Stimulated activated CD4-positive, alpha-beta T cell treated with anti-CD3 and anti-CD28 coated beads, TNF-alpha, amount 100 ng/mL, for 24 hours (primary cell): ENCODE measurements around the gene ACP4.
"Not testable (repeated sequence)": the region's sequence is repeated elsewhere in the genome, so short reads cannot be mapped to it uniquely, and the experiment has no call there.

ENCODE experiments used
- DNase-seq, 3 experiments: peaks; one replicate each; pipeline ENCODE4 v3.0.0-alpha.2; 2020; ENCODE audit warnings: low read depth in 3 of 3

ACP4 gene, protein sequence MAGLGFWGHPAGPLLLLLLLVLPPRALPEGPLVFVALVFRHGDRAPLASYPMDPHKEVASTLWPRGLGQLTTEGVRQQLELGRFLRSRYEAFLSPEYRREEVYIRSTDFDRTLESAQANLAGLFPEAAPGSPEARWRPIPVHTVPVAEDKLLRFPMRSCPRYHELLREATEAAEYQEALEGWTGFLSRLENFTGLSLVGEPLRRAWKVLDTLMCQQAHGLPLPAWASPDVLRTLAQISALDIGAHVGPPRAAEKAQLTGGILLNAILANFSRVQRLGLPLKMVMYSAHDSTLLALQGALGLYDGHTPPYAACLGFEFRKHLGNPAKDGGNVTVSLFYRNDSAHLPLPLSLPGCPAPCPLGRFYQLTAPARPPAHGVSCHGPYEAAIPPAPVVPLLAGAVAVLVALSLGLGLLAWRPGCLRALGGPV

DNA sequence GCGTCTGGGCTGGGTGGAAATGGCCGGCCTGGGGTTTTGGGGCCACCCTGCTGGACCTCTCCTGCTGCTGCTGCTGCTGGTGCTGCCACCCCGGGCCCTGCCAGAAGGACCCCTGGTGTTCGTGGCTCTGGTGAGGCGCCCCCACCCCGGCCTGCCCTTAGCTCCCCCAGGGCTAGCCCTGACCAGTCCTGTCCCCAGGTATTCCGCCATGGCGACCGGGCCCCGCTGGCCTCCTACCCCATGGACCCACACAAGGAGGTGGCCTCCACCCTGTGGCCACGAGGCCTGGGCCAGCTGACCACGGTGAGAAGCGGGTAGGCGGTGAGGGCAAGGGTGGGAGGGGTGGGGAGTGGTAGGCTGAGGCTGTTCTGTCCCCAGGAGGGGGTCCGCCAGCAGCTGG is at the start of gene ACP4:
Gene ACP4 (plus strand): TSS at position 20 of the 400 bp plus-strand sequence. CDS start 0 bp downstream, at position 20.
- DNase-seq, result no peak

DNA sequence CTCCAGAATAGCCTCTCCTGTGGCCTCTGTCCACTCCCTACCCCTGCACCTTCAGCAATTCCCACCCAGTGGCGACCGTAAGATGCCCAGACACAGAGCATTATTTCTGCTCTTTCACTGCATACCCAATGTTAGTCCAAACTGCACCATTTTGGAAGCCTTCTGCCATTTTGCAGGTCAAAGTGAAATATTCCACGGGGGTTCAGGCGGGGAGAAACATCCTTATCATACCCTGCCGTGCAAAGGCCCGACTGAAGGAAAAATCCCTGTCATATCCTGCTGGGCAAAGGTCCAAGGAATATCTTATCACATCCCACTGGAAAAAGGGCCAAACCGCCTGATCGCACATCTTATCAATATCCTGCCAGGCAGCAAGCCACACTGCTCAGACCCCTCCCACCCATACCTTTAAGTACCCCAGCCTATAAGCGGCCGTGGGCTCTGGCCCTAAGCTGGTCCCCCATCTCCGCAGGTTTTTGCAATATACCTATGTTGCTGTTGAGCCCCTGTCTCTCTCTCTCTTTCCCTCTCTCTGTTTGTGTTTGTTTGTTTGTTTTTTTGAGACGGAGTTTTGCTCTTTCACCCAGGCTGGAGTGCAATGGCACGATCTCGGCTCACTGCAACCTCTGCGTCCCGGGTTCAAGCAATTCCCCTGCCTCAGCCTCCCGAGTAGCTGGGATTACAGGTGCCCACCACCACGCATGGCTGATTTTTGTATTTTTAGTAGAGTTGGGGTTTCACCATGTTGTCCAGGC is 48.9 kb upstream of the ACP4 start:
- no peak for DNase-seq

DNA sequence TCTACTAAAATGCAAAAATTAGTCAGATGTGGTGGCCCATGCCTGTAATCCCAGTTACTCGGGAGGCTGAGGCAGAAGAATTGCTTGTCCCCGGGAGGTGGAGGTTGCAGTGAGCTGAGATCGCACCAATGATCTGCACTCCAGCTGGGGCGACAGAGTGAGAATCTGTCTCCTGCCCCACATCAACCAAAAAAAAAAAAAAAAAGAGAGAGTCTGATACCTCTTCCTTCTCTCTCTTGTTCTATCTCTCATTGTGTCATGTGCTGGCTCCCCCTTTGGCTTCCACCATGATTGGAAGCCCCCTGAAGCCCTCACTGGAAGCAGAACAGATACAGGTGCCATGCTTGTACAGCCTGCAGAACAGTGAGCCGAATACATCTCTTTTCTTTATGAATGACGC is 46.7 kb upstream of the ACP4 start:
- DNase-seq, result no peak

DNA sequence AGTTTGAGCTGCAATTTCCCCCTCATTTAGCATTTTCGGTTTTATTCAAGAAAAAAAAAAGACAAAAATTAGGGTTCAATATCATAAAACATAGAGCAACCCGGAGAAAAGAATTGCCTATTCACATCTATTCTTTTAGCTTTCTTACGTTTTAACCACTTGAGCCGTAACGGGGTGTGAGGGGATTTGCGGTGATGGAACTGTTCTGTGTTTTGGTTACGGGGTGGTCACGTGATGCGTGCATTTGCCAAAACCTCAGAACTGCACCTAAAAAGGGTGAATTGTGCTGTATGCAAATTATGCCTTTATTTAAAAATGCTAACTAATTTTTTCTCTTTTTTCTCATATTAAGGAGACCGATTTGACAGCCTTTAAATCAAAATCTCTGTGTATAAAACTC is 45.0 kb upstream of the ACP4 start:
- no peak for DNase-seq

DNA sequence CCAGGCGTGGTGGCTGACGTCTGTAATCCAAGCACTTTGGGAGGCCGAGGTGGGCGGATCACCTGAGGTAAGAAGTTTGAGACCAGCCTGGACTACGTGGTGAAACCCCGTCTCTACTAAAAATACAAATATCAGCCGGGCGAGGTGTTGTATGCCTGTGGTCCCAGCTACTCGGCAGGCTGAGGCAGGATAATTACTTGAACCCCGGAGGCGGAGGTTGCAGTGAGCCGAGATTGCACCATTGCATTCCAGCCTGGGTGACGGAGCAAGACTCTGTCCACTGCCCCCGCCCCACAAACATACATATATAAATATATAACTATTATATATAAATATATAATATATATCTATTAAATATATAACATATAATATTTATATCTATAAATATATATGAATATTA is 43.1 kb upstream of the ACP4 start:
- not testable (repeated sequence) for DNase-seq

DNA sequence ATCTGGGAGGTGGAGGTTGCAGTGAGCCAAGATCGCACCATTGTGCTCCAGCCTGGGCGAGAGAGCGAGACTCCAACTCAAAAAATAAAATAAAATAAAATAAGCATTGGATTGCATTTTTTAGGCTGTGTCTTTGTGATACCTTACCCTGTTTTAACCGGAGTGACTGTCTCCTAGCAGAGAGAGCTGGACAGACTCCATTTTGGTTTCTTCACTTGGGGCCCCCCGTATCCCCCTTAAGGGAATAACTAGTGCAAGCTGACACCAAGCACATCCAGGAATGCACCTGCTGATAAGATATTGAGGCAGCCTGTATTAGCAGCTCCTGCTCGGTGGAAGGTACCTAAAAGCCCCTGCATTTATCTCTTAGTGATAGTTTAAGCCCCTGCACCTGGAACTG is 40.7 kb upstream of the ACP4 start:
- DNase-seq, result no peak

DNA sequence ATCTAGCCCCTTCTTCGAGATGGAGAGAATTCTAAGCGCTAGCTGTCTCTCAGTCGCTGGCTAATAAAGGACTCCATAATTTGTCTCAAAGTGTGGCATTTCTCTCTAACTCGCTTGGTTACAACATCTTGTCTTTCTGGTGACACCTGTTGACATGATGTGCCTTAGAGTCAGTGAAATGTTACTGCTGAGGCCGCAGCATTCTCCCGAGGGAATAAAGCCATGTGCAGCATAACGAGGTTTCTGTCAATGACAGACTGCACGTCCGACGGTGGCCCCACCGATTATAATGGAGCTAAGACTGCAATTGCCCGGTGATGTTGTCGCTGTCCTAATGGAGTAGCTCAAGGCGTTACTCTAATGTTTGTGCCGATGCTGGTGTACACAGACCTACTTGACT is 40.2 kb upstream of the ACP4 start:
- no peak for DNase-seq

DNA sequence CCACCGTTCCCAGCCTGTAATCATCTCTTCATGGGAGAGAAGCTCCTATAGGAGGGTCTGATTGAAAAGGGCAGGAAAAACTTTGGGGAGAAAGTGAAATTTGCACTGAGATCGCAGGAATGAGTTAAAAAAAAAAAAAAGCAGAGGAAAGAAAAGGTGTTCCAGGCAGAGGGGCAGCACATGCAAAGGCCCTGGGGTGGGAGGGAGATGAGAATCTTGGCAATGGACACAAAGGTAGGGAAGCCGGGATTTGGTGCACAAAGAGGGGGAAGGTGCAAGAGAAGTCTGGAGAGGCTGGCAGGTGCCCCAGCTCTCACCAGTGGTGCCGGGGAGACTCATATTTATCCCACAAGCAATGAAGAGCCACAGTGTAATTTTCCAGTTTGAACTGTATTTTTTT is 36.3 kb upstream of the ACP4 start:
- no peak for DNase-seq

DNA sequence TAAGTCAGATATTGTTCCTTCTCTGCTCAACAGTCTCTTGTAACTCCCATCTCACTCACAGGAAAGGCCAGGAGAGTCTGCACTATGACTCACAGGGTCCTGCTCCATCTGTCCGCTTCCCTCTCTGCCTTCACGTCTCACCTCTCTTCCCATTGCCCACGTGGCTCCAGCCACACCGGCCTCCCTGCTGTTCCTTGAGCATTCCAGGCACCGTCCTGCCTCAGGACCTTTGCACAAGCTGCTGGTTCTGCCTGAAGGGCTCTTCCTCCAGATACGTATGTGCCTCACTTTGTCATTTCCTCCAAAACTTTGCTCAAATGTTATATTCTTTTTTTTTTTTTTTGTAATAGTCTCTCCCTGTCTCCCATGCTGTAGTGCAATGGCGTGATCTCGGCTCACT is 34.0 kb upstream of the ACP4 start:
- DNase-seq, result not testable (repeated sequence)

DNA sequence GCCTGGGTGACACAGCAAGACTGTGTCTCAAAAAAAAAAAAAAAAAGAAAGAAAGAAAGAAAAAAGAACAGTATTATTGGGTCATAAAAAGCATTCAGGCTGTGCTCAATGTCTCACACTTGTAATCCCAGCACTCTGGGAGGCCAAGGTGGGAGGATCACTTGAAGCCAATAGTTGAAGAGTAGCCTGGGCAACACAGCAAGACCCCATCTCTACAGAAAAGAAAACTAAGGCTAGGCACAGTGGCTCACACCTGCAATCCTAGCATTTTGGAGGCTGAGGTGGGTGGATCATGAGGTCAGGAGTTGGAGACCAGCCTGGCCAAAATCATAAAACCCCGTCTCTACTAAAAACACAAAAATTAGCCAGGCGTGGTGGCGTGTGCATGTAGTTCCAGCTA is 32.6 kb upstream of the ACP4 start:
- DNase-seq, result not testable (repeated sequence)

DNA sequence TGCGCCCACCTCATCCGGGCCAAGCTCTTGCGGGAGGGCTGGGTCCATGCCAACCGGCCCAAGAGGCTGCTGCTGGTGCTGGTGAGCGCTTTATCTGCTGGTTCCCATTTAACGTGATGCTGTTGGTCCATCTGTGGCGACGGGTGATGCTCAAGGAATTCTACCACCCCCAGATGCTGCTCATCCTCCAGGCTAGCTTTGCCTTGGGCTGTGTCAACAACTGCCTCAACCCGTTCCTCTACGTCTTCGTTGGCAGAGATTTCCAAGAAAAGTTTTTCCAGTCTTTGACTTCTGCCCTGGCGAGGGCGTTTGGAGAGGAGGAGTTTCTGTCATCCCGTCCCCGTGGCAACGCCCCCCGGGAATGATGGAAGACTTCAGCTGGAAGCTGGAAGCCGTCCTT is 31.1 kb upstream of the ACP4 start:
- DNase-seq, result not testable (repeated sequence)

DNA sequence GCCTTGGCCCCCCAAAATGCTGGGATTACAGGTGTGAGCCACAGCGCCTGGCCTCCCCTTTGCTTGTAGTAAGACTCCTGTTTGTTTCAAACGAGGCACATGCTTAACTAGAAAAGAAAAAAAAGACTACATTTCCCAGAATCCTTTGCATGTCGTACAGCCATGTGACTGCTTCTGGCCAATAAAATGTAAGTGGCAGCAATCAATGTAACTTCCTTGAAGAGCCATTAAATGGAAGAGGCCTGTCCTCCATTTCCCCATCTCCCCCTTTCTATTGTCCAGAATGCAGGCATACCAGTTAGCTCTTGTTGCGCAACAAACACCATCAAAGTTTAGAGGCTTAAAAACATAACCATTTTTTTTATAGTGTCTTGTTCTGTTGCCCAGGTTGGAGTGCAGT is 30.3 kb upstream of the ACP4 start:
- DNase-seq, result no peak

DNA sequence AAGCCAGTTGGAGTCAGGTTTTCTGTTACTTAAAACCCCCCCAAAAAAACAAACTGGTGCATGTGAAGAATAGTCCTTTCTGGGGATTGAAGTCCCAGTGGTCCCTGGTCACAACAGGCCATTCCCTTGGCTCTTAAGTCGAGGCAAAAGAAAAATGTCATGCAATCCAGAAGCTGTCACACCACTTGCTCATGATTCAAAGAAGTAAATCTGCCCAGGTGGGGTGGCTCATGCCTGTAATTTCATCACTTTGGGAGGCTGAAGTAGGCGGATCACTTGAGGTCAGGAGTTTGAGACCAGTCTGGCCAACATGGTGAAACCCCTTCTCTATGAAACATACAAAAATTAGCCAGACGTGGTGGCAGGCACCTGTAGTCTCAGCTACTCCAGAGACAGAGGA is 28.7 kb upstream of the ACP4 start:
- not testable (repeated sequence) for DNase-seq

DNA sequence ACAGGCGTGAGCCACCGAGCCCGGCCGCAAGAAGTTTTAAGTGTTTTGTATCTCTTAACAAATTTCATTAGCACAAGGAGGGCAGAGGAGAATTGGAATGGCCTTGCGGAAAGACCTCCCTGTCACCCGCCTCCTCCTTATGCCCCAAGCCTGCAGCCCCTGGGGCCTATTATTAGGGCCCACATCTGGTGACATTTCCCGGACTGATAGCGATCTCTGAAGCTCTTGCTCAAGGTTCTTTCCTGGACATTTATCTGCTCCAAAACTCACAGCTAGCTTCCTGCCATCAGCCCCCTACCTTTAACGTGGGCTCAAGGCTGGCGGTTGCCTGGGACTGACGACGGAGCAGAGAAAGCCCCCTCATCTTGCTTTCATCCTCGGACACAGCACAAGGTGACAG is 26.7 kb upstream of the ACP4 start:
- DNase-seq, result not testable (repeated sequence)

DNA sequence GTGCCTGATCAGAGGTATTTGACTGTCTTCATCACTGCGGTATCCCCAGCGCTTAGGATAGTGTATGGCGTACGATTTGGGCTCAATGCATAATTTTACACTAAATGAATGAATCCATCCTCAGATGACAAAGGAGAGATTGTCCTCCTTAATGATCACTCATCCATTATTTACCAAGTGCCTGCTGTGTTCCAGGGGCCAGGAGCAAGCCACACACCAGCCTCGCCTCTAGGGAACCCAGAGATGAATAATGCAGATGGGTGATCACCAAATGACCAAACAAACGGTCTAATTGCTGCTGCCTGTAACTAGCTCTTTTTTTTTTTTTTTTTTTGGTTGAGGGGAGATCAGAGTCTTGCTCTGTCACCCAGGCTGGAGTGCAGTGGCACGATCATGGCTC is 25.8 kb upstream of the ACP4 start:
- no peak for DNase-seq

DNA sequence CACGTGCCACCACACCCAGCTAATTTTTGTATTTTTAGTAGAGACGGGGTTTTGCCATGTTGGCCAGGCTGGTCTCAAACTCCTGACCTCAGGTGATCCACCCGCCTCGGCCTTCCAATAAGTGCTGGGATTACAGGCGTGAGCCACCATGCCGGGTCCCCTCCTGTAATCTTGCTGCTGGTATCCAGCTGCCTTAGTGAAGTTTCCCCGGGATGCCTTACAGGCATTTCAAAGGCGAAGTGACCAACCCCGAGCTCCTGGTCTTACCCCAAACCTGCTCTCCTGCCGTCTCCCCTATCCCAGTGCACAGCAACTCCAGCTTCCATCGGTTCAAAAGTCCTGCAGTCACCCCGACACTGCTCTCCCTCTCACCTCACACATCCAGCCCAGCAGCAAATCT is 23.5 kb upstream of the ACP4 start:
- not testable (repeated sequence) for DNase-seq

DNA sequence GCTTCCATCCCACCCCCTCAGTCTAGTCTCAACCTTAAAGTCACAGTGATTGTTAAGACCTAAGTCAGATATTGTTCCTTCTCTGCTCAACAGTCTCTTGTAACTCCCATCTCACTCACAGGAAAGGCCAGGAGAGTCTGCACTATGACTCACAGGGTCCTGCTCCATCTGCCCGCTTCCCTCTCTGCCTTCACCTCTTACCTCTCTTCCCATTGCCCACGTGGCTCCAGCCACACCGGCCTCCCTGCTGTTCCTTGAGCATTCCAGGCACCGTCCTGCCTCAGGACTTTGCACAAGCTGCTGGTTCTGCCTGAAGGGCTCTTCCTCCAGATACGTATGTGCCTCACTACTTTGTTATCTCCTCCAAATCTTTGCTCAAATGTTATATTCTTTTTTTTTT is 23.0 kb upstream of the ACP4 start:
- not testable (repeated sequence) for DNase-seq

DNA sequence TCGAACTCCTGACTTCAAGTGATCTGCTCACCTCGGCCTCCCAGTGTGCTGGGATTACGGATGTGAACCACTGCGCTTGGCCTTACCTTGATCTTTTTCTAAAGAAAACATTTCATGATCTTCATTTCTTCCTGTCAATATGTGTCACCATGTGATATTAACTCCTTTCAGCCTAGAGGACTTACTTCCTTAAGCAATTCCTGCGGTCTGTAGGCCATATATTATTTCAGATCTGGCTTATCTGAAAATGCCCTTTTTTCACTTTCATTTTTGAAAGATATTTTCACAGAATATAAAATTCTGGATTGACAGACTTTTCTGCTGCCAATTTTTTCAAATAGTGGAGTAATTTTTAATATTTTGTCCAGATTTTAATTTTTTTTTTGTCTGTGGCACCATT is 21.9 kb upstream of the ACP4 start:
- DNase-seq, result no peak

DNA sequence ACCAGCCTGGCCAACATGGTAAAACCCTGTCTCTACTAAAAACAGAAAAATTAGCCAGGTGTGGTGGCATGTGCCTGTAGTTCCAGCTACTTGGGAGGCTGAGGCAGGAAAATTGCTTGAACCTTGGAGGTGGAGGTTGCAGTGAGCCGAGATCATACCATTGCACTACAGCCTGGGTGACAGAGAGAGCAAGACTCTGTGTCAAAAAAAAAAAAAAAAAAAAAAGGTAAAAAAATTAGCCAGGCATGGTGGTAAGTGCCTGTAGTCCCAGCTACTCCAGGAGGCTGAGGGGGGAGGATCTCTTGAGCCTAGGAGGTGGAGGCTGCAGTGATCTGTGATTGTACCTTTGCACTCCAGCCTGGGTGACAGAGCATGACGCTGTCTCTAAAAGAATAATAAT is 20.1 kb upstream of the ACP4 start, which contains the start of gene GPR32:
Gene GPR32 (plus strand): TSS at position 301 of the 400 bp plus-strand sequence. CDS start 137 bp downstream, outside the sequence.
- DNase-seq, result not testable (repeated sequence)

DNA sequence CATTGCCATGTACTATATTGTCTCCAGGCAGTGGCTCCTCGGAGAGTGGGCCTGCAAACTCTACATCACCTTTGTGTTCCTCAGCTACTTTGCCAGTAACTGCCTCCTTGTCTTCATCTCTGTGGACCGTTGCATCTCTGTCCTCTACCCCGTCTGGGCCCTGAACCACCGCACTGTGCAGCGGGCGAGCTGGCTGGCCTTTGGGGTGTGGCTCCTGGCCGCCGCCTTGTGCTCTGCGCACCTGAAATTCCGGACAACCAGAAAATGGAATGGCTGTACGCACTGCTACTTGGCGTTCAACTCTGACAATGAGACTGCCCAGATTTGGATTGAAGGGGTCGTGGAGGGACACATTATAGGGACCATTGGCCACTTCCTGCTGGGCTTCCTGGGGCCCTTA is 19.3 kb upstream of the ACP4 start:
- DNase-seq, result no peak

DNA sequence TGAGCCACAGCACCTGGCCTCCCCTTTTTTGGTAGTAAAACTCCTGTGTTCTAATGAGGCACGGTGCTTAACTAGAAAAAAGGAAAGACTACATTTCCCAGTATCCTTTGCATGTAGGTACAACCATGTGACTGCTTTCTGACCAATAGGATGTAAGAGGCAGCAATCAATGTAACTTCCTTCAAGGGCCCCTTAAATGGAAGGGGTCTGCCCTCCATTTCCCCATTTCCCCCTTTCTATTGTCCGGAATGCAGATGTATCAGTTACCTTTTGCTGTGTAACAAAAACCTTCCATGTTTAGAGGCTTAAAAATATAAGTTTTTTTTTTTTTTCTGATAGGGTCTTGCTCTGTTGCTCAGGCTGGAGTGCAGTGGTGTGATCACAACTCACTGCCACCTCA is 17.7 kb upstream of the ACP4 start:
- DNase-seq, result no peak

DNA sequence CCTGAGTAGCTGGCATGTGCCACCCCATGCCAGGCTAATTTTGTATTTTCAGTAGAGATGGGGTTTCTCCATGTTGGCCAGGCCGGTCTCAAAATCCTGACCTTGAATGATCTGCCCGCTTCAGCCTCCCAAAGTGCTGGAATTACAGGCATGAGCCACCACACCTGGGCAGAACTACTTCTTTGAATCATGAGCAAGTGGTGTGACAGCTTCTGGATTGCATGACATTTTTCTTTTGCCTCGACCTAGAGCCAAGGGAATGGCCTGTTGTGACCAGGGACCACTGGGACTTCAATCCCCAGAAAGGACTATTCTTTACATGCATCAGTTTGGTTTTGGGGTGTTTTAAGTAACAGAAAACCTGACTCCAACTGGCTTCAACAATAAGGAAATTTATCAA is 17.3 kb upstream of the ACP4 start:
- DNase-seq, result not testable (repeated sequence)

DNA sequence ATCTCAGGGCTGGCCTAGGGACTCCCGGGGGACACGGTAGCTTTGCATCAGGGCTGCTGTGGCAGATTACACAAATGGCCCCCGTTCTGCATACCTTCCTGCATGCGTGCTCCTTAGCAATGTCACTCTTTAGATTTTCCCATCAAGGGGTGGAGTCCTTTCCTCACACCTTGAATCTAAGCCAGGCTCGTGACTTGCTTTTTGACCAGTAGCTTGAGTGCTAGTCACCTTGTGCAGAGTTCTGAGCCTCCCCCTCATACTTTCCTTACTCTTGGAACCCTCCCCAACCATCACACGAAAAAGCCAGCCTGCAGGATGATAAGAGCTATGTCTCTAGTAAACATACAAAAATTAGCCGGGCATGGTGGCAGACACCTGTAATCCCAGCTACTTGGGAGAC is 16.8 kb upstream of the ACP4 start:
- not testable (repeated sequence) for DNase-seq
